ENCODE measurements around the gene IRAG1. TPM values are rescaled to one million over a fixed set of nuclear protein-coding genes. Genes with fewer than 3 reads are reported as not detected.

The IRAG1 gene
- total and polyA plus RNA-seq, 2 of the 13 experiments (the other 11 are each of a cell fraction or from before 2014, with no cell fraction given) = 0.13 to 0.20 TPM

DNA sequence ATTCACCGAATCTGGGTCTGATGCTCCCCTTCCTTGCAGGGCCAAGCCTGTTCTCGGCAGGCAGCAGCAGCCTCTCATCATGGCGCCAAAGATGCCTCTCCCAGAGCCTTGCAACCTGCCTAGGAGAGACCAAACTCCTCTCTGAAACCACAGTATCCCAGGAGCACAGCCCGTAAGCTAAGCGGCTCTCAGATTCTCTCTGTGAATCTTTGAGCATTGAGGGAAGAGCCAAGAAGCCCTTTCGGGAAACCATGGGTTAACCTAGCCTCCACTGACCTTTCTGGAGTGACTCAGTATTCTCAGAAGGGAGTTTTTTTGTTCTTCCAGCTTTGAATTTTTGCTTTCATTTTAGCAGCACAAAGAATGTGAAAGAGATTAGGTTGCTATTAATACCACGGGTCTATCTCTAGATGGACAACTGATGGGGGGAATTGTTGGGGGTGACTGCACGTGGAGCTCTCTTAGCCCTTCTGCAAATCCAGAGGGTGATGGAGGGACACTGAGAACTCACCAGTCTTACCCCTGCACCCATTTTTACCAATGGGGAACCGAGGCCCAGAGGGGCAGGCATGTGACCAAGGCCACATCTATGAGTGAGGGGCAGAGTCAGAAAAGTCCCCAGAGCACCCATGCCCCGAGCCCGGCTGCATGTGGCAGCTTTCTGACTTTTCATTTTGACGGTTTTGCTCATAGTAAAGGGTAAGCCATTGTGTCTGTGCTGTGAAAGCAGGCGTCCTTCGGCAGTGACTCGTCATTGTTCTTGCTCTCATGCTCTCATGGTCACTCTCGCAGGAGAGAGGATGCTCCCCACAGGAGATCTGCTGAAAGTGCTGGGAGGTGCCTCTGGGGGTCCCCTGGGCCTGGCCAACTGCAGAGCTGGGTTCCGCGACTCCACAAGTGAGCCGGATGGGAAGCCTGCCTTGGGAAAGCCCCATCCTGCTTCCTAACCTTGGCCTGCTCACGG is 36.0 kb downstream of the IRAG1 start:
- FAIRE-seq (no peak), ATAC-seq (no peak), DNase-seq (ENCODE audit: low spot score) (no peak)
- 59% methylated on average over 8 of the region's 20 CpGs for WGBS (ENCODE audit: low lambda C conversion rate)
- Histone ChIP-seq H3K36me3 (replicated peaks in 1 of 2; ENCODE audit: control insufficient read depth in 1 of 2, insufficient read depth in 2 of 2, low read length in 2 of 2) (no peaks in the 10 kb centered on the region), H3K4me2 (ENCODE audit: low read depth, low read length) (no peak overlapping the region), H3K79me2 (ENCODE audit: insufficient read depth, low read length) (no peaks in the 10 kb centered on the region), H3K27me3 (ENCODE audit: control insufficient read depth in 1 of 2, insufficient read depth in 2 of 2, low read length in 2 of 2) (0 out of 5 replicates have a peak, but pooled peaks cover 0 to 6% of the 10 kb centered on the region in 2 experiments), H2AFZ (ENCODE audit: low read length) (no peak overlapping the region), H3K4me1 (ENCODE audit: insufficient read depth, low read length) (peaks cover 29% of the 10 kb centered on the region), H4K20me1 (ENCODE audit: insufficient read depth, low read length) (no peaks in the 10 kb centered on the region), H3K9ac (ENCODE audit: insufficient read depth, low read depth, low read length) (no peak overlapping the region), H3K27ac (ENCODE audit: extremely low read length, insufficient read depth, low read length) (no peak overlapping the region), H3K4me3 (replicated peaks in 1 of 3; ENCODE audit: insufficient read depth in 1 of 3, low read depth in 2 of 3, low read length in 3 of 3) (no peak overlapping the region), H3K9me3 (ENCODE audit: low read length) (no peaks in the 10 kb centered on the region)
- TF ChIP-seq SMAD3 (CRISPR knock-in tag; IDR thresholded peaks at IDR 0.05) (no peak), ZNF678 (CRISPR knock-in tag; IDR thresholded peaks at IDR 0.05) (no peak)
- BruUV-seq (replicated peaks) = no TSS peak
- intact Hi-C loops (cut with micrococcal nuclease; ENCODE audit: unreplicated experiment) = loop anchor here (10.0 kb wide), 1 partner anchor 77 kb away; no protein-coding TSS in a partner anchor
- in situ Hi-C loops (cut with HindIII; ENCODE audit: extremely low pct_ligation_motif_present, low pct_unique_long_range_greater_than_20kb) = no loop called here
- CTCF ChIA-PET (ENCODE audit: low intra/inter-chr PET ratio, low total read pairs) = no interaction called here
- POLR2A ChIA-PET = no interaction called here

DNA sequence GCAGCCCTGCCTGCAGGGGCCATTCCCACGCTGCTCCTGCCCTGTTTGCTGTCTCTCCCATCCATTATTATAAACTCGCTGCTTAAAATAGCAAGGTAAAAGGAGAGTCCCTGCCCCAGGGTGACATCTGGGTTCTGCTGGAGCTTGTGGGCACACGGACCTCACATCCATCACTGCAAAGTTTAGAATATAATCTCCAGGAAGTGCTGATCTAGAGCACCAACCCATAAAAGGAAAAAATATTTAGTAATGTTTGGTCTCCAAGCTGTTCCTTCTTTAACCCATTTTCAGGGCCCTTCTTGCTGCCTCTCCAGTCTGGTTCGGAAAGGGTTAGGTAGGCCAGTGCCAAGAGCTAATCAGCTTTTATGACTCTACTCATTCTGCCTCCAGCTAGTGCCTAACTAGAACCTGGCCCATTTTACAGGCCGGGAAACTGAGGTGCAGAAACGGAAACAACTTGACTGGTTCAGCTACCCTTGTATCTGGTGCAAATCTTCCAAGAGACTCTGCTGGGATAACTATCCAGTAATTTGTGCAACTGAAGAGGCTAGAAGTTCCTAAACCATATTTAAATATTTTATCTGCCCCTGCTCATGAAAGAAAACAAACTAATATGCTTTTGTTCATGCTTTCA is 37.5 kb downstream of the IRAG1 start:
- POLR2A ChIA-PET = no interaction called here

More for the DNA sequence above, 37.5 kb downstream of the IRAG1 start:
- WGBS (ENCODE audit: low lambda C conversion rate) = 56% methylated on average over 6 of the region's 6 CpGs
- BruUV-seq (replicated peaks) = no TSS peak
- H3K36me3 ChIP-seq (replicated peaks in 1 of 2; ENCODE audit: control insufficient read depth in 1 of 2, insufficient read depth in 2 of 2, low read length in 2 of 2) = no peaks in the 10 kb centered on the region
- CTCF ChIA-PET (ENCODE audit: low intra/inter-chr PET ratio, low total read pairs) = interaction anchor here (1.7 kb wide), 1 partner anchor 142 kb away, joined by 5 read pairs; no protein-coding TSS in a partner anchor
- intact Hi-C loops (cut with micrococcal nuclease; ENCODE audit: unreplicated experiment) = loop anchor here (10.0 kb wide), 1 partner anchor 79 kb away; no protein-coding TSS in a partner anchor
- no peak overlapping the region for H3K4me3 ChIP-seq (replicated peaks in 1 of 3; ENCODE audit: insufficient read depth in 1 of 3, low read depth in 2 of 3, low read length in 3 of 3)
- FAIRE-seq = no peak
- H4K20me1 ChIP-seq (ENCODE audit: insufficient read depth, low read length) = no peaks in the 10 kb centered on the region
- no peak for ATAC-seq
- 0 out of 5 replicates have a peak, but pooled peaks cover 0 to 6% of the 10 kb centered on the region in 2 experiments for H3K27me3 ChIP-seq (ENCODE audit: control insufficient read depth in 1 of 2, insufficient read depth in 2 of 2, low read length in 2 of 2)
- no peak overlapping the region for H3K27ac ChIP-seq (ENCODE audit: extremely low read length, insufficient read depth, low read length)
- TF ChIP-seq CBX5 (CRISPR knock-in tag; IDR thresholded peaks at IDR 0.05; ENCODE audit: borderline replicate concordance) (no peak), ZNF629 (CRISPR knock-in tag; conservative IDR thresholded peaks at IDR 0.05) (peak; percentile 68), KLF13 (CRISPR knock-in tag; IDR thresholded peaks at IDR 0.05) (no peak), CBX1 (IDR thresholded peaks at IDR 0.05; ENCODE audit: low read depth) (no peak)
- TF ChIP-seq, protein P1, sequence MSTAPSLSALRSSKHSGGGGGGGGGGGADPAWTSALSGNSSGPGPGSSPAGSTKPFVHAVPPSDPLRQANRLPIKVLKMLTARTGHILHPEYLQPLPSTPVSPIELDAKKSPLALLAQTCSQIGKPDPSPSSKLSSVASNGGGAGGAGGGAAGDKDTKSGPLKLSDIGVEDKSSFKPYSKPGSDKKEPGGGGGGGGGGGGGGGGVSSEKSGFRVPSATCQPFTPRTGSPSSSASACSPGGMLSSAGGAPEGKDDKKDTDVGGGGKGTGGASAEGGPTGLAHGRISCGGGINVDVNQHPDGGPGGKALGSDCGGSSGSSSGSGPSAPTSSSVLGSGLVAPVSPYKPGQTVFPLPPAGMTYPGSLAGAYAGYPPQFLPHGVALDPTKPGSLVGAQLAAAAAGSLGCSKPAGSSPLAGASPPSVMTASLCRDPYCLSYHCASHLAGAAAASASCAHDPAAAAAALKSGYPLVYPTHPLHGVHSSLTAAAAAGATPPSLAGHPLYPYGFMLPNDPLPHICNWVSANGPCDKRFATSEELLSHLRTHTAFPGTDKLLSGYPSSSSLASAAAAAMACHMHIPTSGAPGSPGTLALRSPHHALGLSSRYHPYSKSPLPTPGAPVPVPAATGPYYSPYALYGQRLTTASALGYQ (CRISPR knock-in tag; IDR thresholded peaks at IDR 0.05) = no peak
- peaks cover 29% of the 10 kb centered on the region for H3K4me1 ChIP-seq (ENCODE audit: insufficient read depth, low read length)
- DNase-seq (ENCODE audit: low spot score) = no peak
- H3K79me2 ChIP-seq (ENCODE audit: insufficient read depth, low read length) = no peaks in the 10 kb centered on the region
- H3K9me3 ChIP-seq (ENCODE audit: low read length) = no peaks in the 10 kb centered on the region
- in situ Hi-C loops (cut with HindIII; ENCODE audit: extremely low pct_ligation_motif_present, low pct_unique_long_range_greater_than_20kb) = no loop called here
- H3K4me2 ChIP-seq (ENCODE audit: low read depth, low read length) = no peak overlapping the region
- H2AFZ ChIP-seq (ENCODE audit: low read length) = no peak overlapping the region
- no peak overlapping the region for H3K9ac ChIP-seq (ENCODE audit: insufficient read depth, low read depth, low read length)
